Stimulated activated memory B cell treated with anti-CD40 and anti-IgM and Interleukin-4, amounts not matched to agents 10 μg/mL and 1 μg/mL and 100 μg/mL, for 72 hours (primary cell): ENCODE data around the gene GABARAPL2.

ENCODE experiments used
- ATAC-seq: fragments of 150-1000 bp; cut with Tn5 transposase; 2 replicates; pipeline ENCODE4 v1.10.0; 2021
- H3K27ac Mint-ChIP-seq: one replicate; pipeline ENCODE4 v1.8.0; 2022; ENCODE audit warnings: mild to moderate bottlenecking, mixed read lengths
- H3K27me3 Mint-ChIP-seq: one replicate; pipeline ENCODE4 v1.8.0; 2022; ENCODE audit warnings: mixed read lengths
- H3K36me3 Mint-ChIP-seq: one replicate; pipeline ENCODE4 v1.8.0; 2022; ENCODE audit warnings: mixed read lengths
- H3K4me1 Mint-ChIP-seq: one replicate; pipeline ENCODE4 v1.8.0; 2022; ENCODE audit warnings: mixed read lengths
- H3K4me3 Mint-ChIP-seq: one replicate; pipeline ENCODE4 v1.8.0; 2022; ENCODE audit warnings: mild to moderate bottlenecking, moderate library complexity, mixed read lengths
- H3K9me3 Mint-ChIP-seq: one replicate; pipeline ENCODE4 v1.8.0; 2022; ENCODE audit warnings: mixed read lengths

Gene GABARAPL2

GRCh38 chr16:75593825-75594820 lies 27.9 kb downstream of the GABARAPL2 start:
- peaks cover 37% of the 10 kb centered on the region for H3K36me3 Mint-ChIP-seq
- no peak overlapping the region for H3K27ac Mint-ChIP-seq
- peaks cover 3% of the 10 kb centered on the region for H3K9me3 Mint-ChIP-seq
- H3K4me3 Mint-ChIP-seq: no peak overlapping the region
- H3K4me1 Mint-ChIP-seq: no peaks in the 10 kb centered on the region
- no peak for ATAC-seq
- no peaks in the 10 kb centered on the region for H3K27me3 Mint-ChIP-seq

DNA sequence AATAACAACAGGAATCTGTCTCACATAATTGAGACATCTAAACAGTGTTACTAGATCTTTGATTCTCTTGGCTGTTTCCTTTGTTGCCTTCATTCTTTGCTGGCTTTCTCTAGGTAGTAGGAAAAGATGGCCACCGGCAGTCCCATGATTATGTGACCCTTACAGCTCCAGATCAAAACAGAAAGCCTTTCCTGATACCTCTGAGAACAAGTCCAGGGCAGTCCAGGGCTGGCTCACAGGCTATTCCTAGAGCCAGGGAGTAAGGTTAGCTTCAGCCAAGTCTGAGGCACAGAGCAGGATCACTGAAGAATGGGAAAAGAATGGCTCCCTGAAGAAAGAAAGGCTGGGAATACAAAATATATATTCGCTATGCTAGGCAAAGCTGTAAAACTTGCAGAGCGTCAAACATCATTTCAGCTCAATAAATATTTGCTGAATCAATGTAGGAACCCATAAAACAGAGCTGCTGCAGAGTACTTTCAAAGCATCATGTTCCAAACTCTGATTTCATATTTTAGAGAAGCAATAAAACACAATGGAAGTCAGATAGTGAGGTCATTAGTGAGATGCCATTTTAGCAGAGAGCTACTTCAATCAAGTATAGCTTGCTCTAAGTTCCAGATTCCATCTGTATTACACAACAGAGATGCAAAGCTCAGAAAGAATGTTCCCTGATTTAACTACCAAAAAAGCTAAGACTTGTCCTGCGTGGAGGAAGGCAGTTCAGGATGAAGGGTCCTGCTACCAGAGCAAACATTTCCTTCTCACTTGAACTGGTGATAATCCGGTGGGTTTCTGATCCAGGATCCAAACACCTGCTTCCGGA lies 33.5 kb downstream of the GABARAPL2 start:
- no peak overlapping the region for H3K27ac Mint-ChIP-seq
- H3K4me3 Mint-ChIP-seq: no peak overlapping the region
- no peak for ATAC-seq
- H3K4me1 Mint-ChIP-seq: no peaks in the 10 kb centered on the region
- H3K9me3 Mint-ChIP-seq: peaks cover 10% of the 10 kb centered on the region
- H3K36me3 Mint-ChIP-seq: peaks cover 71% of the 10 kb centered on the region
- H3K27me3 Mint-ChIP-seq: no peaks in the 10 kb centered on the region

DNA sequence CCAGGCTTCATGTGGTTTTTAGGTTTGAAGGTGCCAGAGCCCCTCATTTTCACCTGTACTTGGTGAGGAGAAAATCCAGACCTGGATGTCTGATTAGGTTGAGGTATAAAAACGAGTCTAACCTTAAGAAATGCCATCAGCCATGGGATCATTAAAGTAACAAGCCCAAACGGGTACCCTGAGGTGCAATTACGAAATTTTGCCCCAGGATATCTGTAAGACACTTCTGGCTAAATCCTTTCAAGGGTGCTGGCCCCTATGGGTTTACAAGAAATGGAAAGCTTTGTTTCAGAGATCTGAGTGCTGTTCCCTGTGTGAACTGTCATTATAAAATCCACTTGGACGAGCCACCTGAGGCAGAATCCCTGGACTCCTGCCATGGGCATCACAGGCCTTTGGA lies 37.1 kb downstream of the GABARAPL2 start:
- Mint-ChIP-seq H3K4me3 (no peak overlapping the region), H3K4me1 (no peaks in the 10 kb centered on the region), H3K27ac (no peak overlapping the region), H3K36me3 (peaks cover 86% of the 10 kb centered on the region), H3K27me3 (no peaks in the 10 kb centered on the region), H3K9me3 (peaks cover 7% of the 10 kb centered on the region)
- no peak for ATAC-seq

DNA sequence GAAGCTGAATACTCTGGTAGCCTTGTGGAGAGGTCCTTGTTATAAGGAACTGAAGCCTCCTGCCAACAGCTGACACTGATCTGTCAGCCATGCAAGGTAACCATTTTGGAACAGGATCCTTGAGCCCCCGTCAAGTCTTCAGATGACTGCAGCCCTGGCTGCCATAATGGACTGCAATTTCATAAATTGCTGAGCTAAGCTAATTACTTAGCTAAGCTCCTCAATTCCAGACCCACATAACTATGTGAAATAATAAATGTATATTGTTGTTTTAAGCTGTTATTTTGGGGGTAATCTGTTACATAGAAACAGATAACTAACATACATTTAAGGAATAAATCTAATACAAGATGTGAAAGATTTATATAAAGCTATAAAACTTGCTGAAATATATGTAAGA lies 40.3 kb downstream of the GABARAPL2 start:
- Mint-ChIP-seq H3K36me3 (peaks cover 62% of the 10 kb centered on the region), H3K4me3 (no peak overlapping the region), H3K27me3 (no peaks in the 10 kb centered on the region), H3K9me3 (peaks cover 7% of the 10 kb centered on the region), H3K4me1 (no peaks in the 10 kb centered on the region), H3K27ac (no peak overlapping the region)
- ATAC-seq: no peak

GRCh38 chr16:75614066-75614897 lies 48.1 kb downstream of the GABARAPL2 start:
- Mint-ChIP-seq H3K36me3 (peaks cover 56% of the 10 kb centered on the region), H3K4me1 (peaks cover 11% of the 10 kb centered on the region), H3K4me3 (no peak overlapping the region), H3K9me3 (no peaks in the 10 kb centered on the region), H3K27me3 (no peaks in the 10 kb centered on the region), H3K27ac (no peak overlapping the region)
- ATAC-seq: no peak

GRCh38 chr16:75615619-75616018 lies 49.4 kb downstream of the GABARAPL2 start:
- no peak overlapping the region for H3K27ac Mint-ChIP-seq
- no peaks in the 10 kb centered on the region for H3K27me3 Mint-ChIP-seq
- no peak for ATAC-seq
- H3K4me3 Mint-ChIP-seq: no peak overlapping the region
- H3K36me3 Mint-ChIP-seq: peaks cover 64% of the 10 kb centered on the region
- H3K9me3 Mint-ChIP-seq: no peaks in the 10 kb centered on the region
- H3K4me1 Mint-ChIP-seq: peaks cover 12% of the 10 kb centered on the region

- ATAC-seq: no peak
- no peaks in the 10 kb centered on the region for H3K27me3 Mint-ChIP-seq
- H3K36me3 Mint-ChIP-seq: peaks cover 70% of the 10 kb centered on the region
- no peak overlapping the region for H3K27ac Mint-ChIP-seq
- no peak overlapping the region for H3K4me3 Mint-ChIP-seq
- H3K9me3 Mint-ChIP-seq: no peaks in the 10 kb centered on the region
- H3K4me1 Mint-ChIP-seq: peaks cover 21% of the 10 kb centered on the region
These were observed 50.4 kb downstream of the GABARAPL2 start for GRCh38 chr16:75616521-75617010.

DNA sequence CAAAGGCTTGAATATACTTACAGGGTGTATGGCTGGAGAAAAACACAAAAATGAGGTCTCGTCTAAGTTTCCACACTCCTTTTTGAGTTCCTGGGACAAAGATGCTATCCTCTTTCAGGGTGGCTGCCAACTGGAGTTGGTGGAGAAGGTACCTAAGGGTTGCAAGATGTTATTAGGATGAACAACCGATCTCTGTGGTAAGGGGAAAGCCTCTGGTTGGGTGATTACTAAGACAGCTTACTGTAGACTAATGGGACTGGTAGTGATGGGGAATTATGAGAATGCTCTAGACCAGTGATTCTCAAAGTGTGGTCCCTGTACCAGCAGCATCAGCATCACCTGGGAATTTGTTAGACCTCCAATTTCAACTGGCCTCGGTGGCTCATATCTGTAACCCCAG lies 50.9 kb downstream of the GABARAPL2 start:
- H3K4me3 Mint-ChIP-seq: no peak overlapping the region
- H3K27ac Mint-ChIP-seq: no peak overlapping the region
- no peak for ATAC-seq
- no peaks in the 10 kb centered on the region for H3K27me3 Mint-ChIP-seq
- H3K36me3 Mint-ChIP-seq: peaks cover 67% of the 10 kb centered on the region
- peaks cover 27% of the 10 kb centered on the region for H3K4me1 Mint-ChIP-seq
- H3K9me3 Mint-ChIP-seq: no peaks in the 10 kb centered on the region

- Mint-ChIP-seq H3K4me1 (peaks cover 27% of the 10 kb centered on the region), H3K27ac (no peak overlapping the region), H3K9me3 (no peaks in the 10 kb centered on the region), H3K27me3 (no peaks in the 10 kb centered on the region), H3K36me3 (peaks cover 53% of the 10 kb centered on the region), H3K4me3 (no peak overlapping the region)
- no peak for ATAC-seq
These were observed 52.6 kb downstream of the GABARAPL2 start for GRCh38 chr16:75618780-75619179.

- ATAC-seq: no peak
- H3K9me3 Mint-ChIP-seq: no peaks in the 10 kb centered on the region
- H3K27ac Mint-ChIP-seq: no peak overlapping the region
- H3K27me3 Mint-ChIP-seq: no peaks in the 10 kb centered on the region
- peaks cover 27% of the 10 kb centered on the region for H3K4me1 Mint-ChIP-seq
- no peak overlapping the region for H3K4me3 Mint-ChIP-seq
- H3K36me3 Mint-ChIP-seq: peaks cover 48% of the 10 kb centered on the region
These were observed 54.4 kb downstream of the GABARAPL2 start for GRCh38 chr16:75620326-75621169.

- Mint-ChIP-seq H3K4me3 (no peak overlapping the region), H3K4me1 (peaks cover 26% of the 10 kb centered on the region), H3K9me3 (no peaks in the 10 kb centered on the region), H3K27ac (no peak overlapping the region), H3K36me3 (peaks cover 48% of the 10 kb centered on the region), H3K27me3 (no peaks in the 10 kb centered on the region)
- no peak for ATAC-seq
These were observed 54.9 kb downstream of the GABARAPL2 start for GRCh38 chr16:75621170-75621477.

DNA sequence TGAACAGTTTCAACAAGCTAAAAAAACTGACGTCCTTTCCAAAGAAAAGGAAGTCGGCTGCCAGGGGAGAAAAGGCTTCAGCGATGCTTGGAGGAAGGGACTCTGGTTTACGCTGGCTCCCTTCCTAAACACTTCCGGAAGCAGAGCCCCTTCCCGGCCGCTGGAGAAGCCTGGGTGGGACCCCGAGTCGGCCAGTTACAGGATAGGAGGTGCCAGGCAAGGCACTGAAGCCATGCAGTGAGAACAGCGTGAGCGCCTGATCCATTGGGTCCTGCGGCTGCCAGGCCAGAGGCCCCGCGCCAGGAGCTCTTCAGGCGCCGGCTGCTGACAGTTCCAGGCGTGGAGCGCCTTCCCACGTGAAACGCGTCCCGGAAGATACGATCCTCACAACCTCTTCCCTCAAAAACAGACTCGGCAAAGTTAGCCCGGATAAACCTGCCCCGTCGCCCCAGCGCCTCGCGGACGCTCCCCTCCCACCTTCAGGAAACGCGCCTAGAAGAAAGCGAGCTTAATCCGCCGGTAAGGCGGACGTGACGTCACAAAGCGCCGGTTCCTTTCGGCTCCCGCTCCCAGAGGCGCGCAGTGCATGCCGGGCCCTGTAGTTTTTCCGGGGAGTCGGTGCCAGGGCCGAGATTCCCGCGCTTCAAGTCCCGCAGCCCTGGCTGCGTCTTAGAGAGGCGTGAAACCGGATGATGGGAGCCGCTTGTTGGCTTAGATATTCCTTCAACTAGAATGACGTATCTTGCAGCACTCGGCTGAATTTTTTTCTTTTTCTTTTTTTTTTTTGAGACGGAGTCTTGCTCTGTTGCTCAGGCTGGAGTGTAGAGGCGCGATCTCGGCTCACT lies 56.8 kb downstream of the GABARAPL2 start, which contains the start of gene ADAT1:
Gene ADAT1, minus strand, starts transcription at position 521 of the 845 bp plus-strand sequence. CDS start 2,482 bp downstream, outside the sequence.
- ATAC-seq: peak; percentile 97
- peaks cover 16% of the 10 kb centered on the region for H3K4me1 Mint-ChIP-seq
- peak within 1 kb of the TSS; percentile 90 for H3K27ac Mint-ChIP-seq
- peak within 1 kb of the TSS; percentile 90 for H3K4me3 Mint-ChIP-seq
- H3K27me3 Mint-ChIP-seq: no peaks in the 10 kb centered on the region
- no peaks in the 10 kb centered on the region for H3K9me3 Mint-ChIP-seq
- H3K36me3 Mint-ChIP-seq: peaks cover 49% of the 10 kb centered on the region

- Mint-ChIP-seq H3K9me3 (no peaks in the 10 kb centered on the region), H3K27ac (no peak overlapping the region), H3K4me3 (no peak overlapping the region), H3K27me3 (no peaks in the 10 kb centered on the region), H3K4me1 (peaks cover 16% of the 10 kb centered on the region), H3K36me3 (peaks cover 60% of the 10 kb centered on the region)
- ATAC-seq: no peak
These were observed 58.7 kb downstream of the GABARAPL2 start for GRCh38 chr16:75624921-75625334.
